GM19099 (cell line): ENCODE data around the gene LIFR.

ENCODE experiments used
- POLR2A ChIP-seq: IDR thresholded peaks from 3 replicates; pipeline ENCODE4 v1.6.1; 2011; ENCODE audit warnings: low read depth; ENCODE audit not compliant: insufficient read length; ENCODE audit errors: extremely low read depth

LIFR gene

DNA sequence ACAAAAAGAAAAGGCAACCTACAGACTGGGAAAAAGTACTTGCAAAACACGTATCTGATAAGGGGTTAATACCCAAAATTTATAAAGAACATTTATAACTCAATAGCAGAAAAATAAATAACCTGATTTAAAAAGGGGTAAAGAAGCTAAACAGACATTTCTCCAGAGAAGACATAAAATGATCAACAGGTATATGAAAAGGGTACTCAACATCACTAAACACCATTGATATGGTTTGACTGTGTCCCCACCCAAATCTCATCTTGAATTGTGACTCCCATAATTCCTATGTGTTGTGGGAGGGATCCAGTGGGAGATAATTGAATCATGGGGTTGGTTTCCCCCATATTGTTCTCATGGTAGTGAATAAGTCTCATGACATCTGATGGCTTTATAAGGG is 27.1 kb upstream of the LIFR start:
- no peak for TF ChIP-seq POLR2A

DNA sequence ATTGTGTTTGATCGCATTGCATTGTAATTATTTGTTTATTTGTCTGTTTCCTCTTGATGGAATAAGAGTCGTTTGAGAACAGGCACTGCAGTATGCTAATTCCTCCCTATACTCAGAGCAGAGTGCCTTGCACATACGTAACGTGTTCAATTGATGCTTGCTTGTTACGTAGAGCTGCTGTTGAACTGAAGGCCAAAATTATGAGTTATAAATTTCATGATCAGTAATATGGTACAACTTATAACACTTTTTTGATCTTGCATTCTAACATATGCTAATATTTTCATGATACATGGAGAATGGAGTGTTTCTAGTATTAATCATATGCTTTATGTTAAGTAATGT is 26.5 kb upstream of the LIFR start:
- TF ChIP-seq POLR2A: no peak

DNA sequence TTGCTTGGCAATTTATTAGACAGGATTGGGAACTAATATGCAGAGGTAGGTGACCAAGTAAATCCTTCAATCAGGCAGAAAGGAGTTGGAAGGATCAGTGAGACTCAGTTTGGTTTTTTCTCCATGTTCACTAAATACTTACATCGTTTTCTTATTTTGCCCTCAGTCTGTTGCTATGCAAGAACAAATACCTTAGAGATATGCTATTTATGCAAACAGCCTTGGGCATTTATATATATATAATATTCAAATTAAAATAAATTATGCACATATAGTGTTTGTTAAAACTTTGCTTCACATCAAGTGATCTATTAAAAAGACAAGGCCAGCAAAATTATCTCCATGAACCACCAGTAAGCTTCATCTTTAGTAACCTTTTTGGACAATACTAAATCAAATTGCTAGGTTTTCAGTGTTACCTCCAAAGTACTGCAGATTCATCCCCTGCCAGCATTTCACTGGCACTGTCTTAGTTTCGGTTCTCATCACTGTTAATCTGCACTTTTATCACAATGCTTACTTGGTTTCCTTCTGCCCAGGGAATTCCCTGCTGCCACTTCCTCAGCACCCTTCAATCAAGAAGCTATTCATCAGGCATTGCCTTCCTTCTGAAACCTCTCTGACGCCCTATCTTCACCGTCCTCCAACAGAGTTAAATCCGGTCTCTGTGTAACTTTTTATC is 26.0 kb upstream of the LIFR start:
- no peak for TF ChIP-seq POLR2A

DNA sequence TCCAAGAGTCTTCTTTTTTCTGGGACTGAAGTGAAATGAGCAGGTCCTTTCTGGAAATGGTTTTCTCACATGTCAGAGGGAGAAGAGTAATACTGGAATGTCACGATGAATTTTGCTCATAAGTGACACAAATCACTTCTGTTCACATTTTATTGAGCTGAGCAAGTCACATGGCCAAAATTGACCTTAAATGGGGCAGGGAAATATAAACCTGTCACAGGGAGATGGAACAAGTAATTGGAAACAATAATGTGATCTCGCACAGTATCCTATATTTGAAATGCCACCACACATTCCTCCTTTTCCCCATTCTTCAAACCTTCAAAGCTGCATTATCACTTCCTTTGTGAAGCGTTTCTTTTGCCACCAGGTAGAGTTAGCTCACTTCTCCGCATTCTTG is 25.2 kb upstream of the LIFR start:
- TF ChIP-seq POLR2A: no peak

GRCh38 chr5:38579105-38579504 is 22.7 kb upstream of the LIFR start:
- TF ChIP-seq POLR2A: no peak

DNA sequence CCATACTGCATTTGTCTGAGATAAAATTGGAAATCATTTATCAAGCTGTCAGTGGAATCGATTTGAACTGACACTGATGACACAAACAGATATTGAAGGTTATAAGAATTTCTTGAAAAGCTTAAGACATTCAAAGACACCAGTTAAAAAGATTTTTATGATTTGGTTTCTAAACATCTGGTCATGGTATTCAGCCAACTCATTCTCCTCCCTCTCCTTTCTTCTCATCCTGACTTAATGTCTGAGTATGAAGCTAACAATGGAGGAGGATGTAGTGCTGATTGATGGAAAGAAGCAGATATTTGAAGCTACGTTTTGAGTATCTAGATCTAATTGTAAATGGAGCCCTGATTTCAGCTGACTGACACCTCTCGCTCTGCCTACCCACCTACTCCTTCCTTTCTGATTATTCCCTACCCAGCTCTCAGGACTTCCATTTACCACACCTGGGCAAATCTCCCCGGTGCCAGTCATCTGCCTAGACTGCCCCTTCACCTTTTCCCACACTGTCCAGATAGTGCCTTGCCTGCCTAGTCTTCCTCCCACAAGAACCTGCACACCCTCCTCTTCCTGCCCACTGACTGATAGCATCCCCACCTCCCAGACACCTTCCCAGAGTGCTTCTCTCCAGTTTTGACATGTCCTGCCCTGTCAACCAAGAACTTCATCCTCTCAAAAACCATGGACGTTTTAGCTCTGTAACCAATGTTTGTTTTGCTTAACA is 20.7 kb upstream of the LIFR start:
- TF ChIP-seq POLR2A: no peak

DNA sequence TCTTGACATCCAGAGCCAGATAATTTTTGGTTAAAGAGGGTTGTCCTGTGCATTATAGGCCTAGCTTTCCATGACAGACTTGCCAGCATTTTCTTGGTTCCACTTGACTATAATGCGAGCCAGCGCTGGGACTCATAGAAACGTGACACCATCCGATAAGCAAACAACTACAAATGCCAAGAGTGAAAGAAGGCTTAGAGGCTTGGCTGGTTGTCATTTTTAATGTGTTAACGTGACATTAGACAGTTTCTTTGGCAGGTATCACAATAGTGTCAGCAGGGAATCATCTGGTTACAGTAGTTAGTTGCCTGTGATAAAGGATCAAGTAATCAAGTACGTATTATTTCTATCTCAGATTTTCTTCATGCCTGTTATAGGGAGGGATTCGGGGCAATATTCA is 20.0 kb upstream of the LIFR start:
- no peak for TF ChIP-seq POLR2A

- no peak for TF ChIP-seq POLR2A
These were observed 19.0 kb upstream of the LIFR start for GRCh38 chr5:38575476-38575875.

DNA sequence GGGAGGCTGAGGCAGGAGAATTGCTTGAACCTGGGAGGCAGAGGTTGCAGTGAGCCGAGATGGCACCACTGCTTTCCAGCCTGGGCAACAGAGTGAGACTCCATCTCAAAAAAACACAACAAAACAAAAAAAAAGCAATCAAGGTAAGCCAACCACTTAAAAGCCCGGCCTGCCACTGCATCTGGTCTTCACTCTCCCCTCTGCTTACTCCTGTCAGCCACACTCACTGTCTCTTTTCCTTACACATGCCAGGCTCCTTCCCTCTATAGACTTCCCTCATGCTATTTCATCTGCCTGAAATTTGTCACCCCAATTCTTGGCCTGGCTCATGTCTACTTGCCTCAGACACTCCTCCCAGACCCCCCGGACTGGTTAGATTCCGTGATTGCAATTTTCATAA is 17.6 kb upstream of the LIFR start:
- TF ChIP-seq POLR2A: no peak

GRCh38 chr5:38573521-38573920 is 17.1 kb upstream of the LIFR start:
- no peak for TF ChIP-seq POLR2A

- TF ChIP-seq POLR2A: no peak
These were observed 12.7 kb upstream of the LIFR start for GRCh38 chr5:38569180-38569579.

DNA sequence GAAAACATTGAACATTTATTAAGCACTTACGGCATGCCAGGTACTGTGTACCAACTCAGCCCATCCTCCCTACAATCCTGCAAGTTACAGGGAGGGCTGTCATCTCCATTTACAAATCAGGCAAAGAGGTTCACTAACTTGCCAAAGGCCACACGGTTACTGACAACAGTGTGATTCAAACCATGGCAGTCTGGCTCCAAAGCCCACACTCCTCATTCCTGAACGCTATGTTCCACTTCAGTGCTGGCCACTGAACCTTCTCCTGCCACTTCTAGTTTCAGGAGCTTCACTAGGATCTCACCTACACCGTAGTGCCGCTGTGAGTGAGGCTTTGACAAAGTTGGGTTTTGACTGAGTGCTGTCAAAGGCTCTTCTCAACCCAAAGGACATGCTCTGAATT is 7.2 kb upstream of the LIFR start:
- no peak for TF ChIP-seq POLR2A

GRCh38 chr5:38562444-38563210 is 6.2 kb upstream of the LIFR start:
- TF ChIP-seq POLR2A: no peak

DNA sequence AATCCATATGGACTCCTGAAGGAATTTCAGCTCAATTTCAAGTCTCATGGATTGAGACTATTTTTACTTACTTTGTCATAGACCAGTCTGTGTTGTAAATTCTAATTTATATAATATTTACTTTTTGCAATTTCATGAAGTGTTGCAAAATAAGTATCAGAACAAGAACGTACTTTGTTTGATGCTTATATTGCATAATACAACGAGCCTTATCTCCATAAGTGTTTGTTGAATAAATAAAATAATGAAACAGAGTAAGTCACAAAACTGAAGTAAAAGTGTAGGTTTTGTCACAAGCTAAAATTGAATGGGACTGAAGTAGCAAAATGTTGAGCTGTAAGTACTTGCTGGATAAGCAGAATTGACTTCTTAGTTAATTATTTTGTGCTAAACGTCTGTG is 3.0 kb upstream of the LIFR start:
- no peak for TF ChIP-seq POLR2A

DNA sequence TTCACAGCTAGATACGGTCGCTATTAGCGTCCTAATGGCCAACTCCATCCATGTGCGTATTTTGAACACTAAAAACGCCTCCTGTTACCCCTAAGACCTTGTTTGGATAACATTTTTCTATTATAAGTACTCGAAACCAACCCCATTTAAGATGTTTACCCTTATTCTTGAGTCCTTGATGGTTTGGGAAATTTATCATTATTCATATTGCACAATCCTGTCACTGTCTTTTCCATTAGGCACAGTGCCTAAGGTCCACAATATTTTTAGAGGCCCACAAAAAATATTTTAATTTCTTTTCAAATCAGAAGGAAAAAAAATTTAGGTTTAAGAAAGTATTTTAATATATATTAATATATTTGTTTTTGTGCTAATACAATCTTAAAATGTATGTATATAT is 1.3 kb upstream of the LIFR start:
- TF ChIP-seq POLR2A: no peak

DNA sequence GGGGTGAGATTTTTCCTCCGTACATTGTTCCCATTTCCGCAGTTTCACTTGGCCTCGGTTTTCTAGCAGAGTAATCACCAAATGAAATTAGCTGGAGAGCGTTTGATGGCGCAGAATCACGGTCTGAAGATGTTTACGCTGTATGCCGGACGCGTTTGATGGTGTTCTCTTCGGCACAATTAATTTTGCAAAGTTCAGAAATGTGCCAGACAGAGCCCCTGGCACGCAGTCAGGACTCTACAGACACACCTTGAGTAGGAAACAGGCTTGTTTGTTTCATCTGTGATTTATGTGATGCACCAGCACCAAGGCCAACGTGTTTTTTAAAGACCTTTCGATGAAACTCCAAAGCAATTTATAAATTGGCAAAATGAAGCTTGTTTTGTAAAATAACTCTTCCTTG is 863 bp upstream of the LIFR start:
- no peak for TF ChIP-seq POLR2A
